NK-92 (cell line): Measurements from ENCODE around the gene PTPRF.
"Not testable (repeated sequence)": the region's sequence is repeated elsewhere in the genome, so short reads cannot be mapped to it uniquely, and the experiment has no call there.

Experiments used
- DNase-seq: peaks from one replicate; lab custom pipeline; 2025; ENCODE audit not compliant: unreplicated experiment; lab: John Stamatoyannopoulos, UW

The PTPRF gene

GRCh38 chr1:43537423-43538142 is 6.9 kb downstream of the PTPRF start:
- DNase-seq = no peak

GRCh38 chr1:43538143-43538487 is 7.4 kb downstream of the PTPRF start:
- DNase-seq = no peak

GRCh38 chr1:43538969-43539368 is 8.3 kb downstream of the PTPRF start:
- no peak for DNase-seq

- no peak for DNase-seq
These were observed 9.2 kb downstream of the PTPRF start for GRCh38 chr1:43539726-43540434.

GRCh38 chr1:43540653-43541071 is 10.0 kb downstream of the PTPRF start:
- no peak for DNase-seq

GRCh38 chr1:43541141-43541540 is 10.5 kb downstream of the PTPRF start:
- no peak for DNase-seq

- no peak for DNase-seq
These were observed 11.2 kb downstream of the PTPRF start for GRCh38 chr1:43541721-43542401.

- DNase-seq = no peak
These were observed 12.1 kb downstream of the PTPRF start for GRCh38 chr1:43542527-43543458.

- DNase-seq = no peak
These were observed 12.9 kb downstream of the PTPRF start for GRCh38 chr1:43543567-43543966.

- no peak for DNase-seq
These were observed 14.6 kb downstream of the PTPRF start for GRCh38 chr1:43545339-43545694.

- DNase-seq = no peak
These were observed 15.2 kb downstream of the PTPRF start for GRCh38 chr1:43545695-43546387.

- no peak for DNase-seq
These were observed 15.9 kb downstream of the PTPRF start for GRCh38 chr1:43546388-43547100.

- no peak for DNase-seq
These were observed 16.9 kb downstream of the PTPRF start for GRCh38 chr1:43547538-43548072.

GRCh38 chr1:43548285-43549271 is 17.9 kb downstream of the PTPRF start:
- no peak for DNase-seq

- not testable (repeated sequence) for DNase-seq
These were observed 18.7 kb downstream of the PTPRF start for GRCh38 chr1:43549394-43549793.

- DNase-seq = no peak
These were observed 19.4 kb downstream of the PTPRF start for GRCh38 chr1:43549921-43550597.

GRCh38 chr1:43550598-43551246 is 20.0 kb downstream of the PTPRF start:
- no peak for DNase-seq
